HepG2 (cell line): Measurements from ENCODE around the gene CDR2L. TPM values are rescaled to one million over a fixed set of nuclear protein-coding genes. Genes with fewer than 3 reads are reported as not detected.
"Not testable (repeated sequence)": the region's sequence is repeated elsewhere in the genome, so short reads cannot be mapped to it uniquely, and the experiment has no call there.

Source experiments
- ATAC-seq: fragments of 200-7000 bp; cut with Tn5 transposase; 3 replicates; pipeline ENCODE4 v1.9.1; 2020; ENCODE audit warnings: mild to moderate bottlenecking, moderate library complexity
- BruUV-seq: library from RNA; stranded (reverse); fragments of 400-500 nt; replicated peaks from 2 replicates; lab custom pipeline; 2021; lab: Mats Ljungman, UMichigan
- CTCF ChIA-PET: fragments of 300-600 bp; formaldehyde crosslinking; extraction: SDS; loops from one replicate; lab custom pipeline; 2021; ENCODE audit warnings: low total read pairs, inconsistent platforms, low intra/inter-chr PET ratio; lab: Yijun Ruan, JAX
- POLR2A ChIA-PET: fragments of 350-600 bp; sonication (Branson Sonifier 250); formaldehyde crosslinking; loops from one replicate; lab custom pipeline; 2020; ENCODE audit warnings: antibody characterized with exemption, inconsistent platforms; lab: Yijun Ruan, JAX
- DNase-seq: peaks from one replicate; pipeline ENCODE4 v3.0.0-alpha.2; 2015; ENCODE audit warnings: low spot score
- FAIRE-seq: peaks from 3 replicates; lab custom pipeline; 2011; peaks lifted over from hg19 to GRCh38; lab: Jason Lieb, UNC
- H2AFZ ChIP-seq: one replicate; pipeline ENCODE4 v1.6.1; 2011; ENCODE audit warnings: low read length, inconsistent platforms
- H3K27ac ChIP-seq: fragments of 300-600 bp; 3 replicates; pipeline ENCODE4 v1.8.0; 2011; ENCODE audit warnings: mixed run types, mild to moderate bottlenecking, mixed read lengths, low read length, inconsistent platforms; ENCODE audit not compliant: insufficient read depth; ENCODE audit errors: extremely low read length
- H3K27me3 ChIP-seq, 2 experiments: fragments of 200-600 bp in 1 of 2; 2 replicates in 1 of 2; 3 replicates in 1 of 2; pipeline versions ENCODE4 v1.6.0 to v1.8.0; 2011; ENCODE audit warnings: low read length in 2 of 2, mild to moderate bottlenecking in 2 of 2, moderate library complexity in 2 of 2, inconsistent platforms in 1 of 2; ENCODE audit not compliant: insufficient read depth in 2 of 2, control insufficient read depth in 1 of 2
- H3K36me3 ChIP-seq, 2 experiments: fragments of 200-600 bp in 1 of 2; replicated peaks in 1 of 2; 2 replicates in 1 of 2; 3 replicates in 1 of 2; pipeline versions ENCODE4 v1.5.1 to v1.8.0; 2011; ENCODE audit warnings: low read length in 2 of 2, inconsistent platforms in 1 of 2; ENCODE audit not compliant: insufficient read depth in 2 of 2, control insufficient read depth in 1 of 2
- H3K4me1 ChIP-seq: 2 replicates; pipeline ENCODE4 v1.5.1; 2012; ENCODE audit warnings: low read length, inconsistent platforms; ENCODE audit not compliant: insufficient read depth
- H3K4me2 ChIP-seq: 2 replicates; pipeline ENCODE4 v1.6.0; 2011; ENCODE audit warnings: low read depth, low read length, inconsistent platforms
- H3K4me3 ChIP-seq, 3 experiments: fragments of 200-600 bp in 1 of 3; sonication (generic), shearing (Covaris generic) in 1 of 3; replicated peaks in 1 of 3; 2 replicates each; pipeline ENCODE4 v1.5.1; 2011 to 2016; ENCODE audit warnings: low read length in 3 of 3, inconsistent platforms in 2 of 3, low read depth in 2 of 3, mild to moderate bottlenecking in 2 of 3, control low read depth in 1 of 3, mixed read lengths in 1 of 3; ENCODE audit not compliant: insufficient read depth in 1 of 3
- H3K79me2 ChIP-seq: one replicate; pipeline ENCODE4 v1.6.1; 2011; ENCODE audit warnings: low read length, inconsistent platforms; ENCODE audit not compliant: insufficient read depth
- H3K9ac ChIP-seq: 2 replicates; pipeline ENCODE4 v1.6.0; 2011; ENCODE audit warnings: mild to moderate bottlenecking, low read depth, low read length, inconsistent platforms; ENCODE audit not compliant: insufficient read depth
- H3K9me3 ChIP-seq: 2 replicates; pipeline ENCODE4 v1.5.1; 2012; ENCODE audit warnings: mild to moderate bottlenecking, low read length
- H4K20me1 ChIP-seq: 2 replicates; pipeline ENCODE4 v1.6.0; 2011; ENCODE audit warnings: inconsistent platforms, mild to moderate bottlenecking, low read length, moderate library complexity; ENCODE audit not compliant: insufficient read depth
- HDAC1 ChIP-seq: sonication (generic); formaldehyde crosslinking; IDR thresholded peaks from 2 replicates; pipeline ENCODE4 v1.5.1; 2020; ENCODE audit warnings: mild to moderate bottlenecking, missing genetic modification reagents
- HMGA1 ChIP-seq: sonication (generic); formaldehyde crosslinking; conservative IDR thresholded peaks from 2 replicates; pipeline ENCODE4 v1.4.0; 2020; ENCODE audit warnings: missing genetic modification reagents
- MAF1 ChIP-seq: sonication (generic); formaldehyde crosslinking; IDR thresholded peaks from 2 replicates; pipeline ENCODE4 v1.5.0; 2020; ENCODE audit warnings: missing genetic modification reagents, borderline replicate concordance
- PPARG ChIP-seq: conservative IDR thresholded peaks from 2 replicates; pipeline ENCODE4 v1.6.1; 2016; ENCODE audit warnings: missing biosample characterization, missing genetic modification reagents
- RFX5 ChIP-seq: IDR thresholded peaks from 2 replicates; pipeline ENCODE4 v1.6.1; 2011; ENCODE audit warnings: low read depth, low read length, improper control_type of control experiment
- ZNF280B ChIP-seq: sonication (generic); formaldehyde crosslinking; IDR thresholded peaks from 2 replicates; pipeline ENCODE4 v1.5.0; 2020; ENCODE audit warnings: missing genetic modification reagents, mild to moderate bottlenecking, borderline replicate concordance
- ZSCAN9 ChIP-seq: IDR thresholded peaks from 2 replicates; pipeline ENCODE4 v1.6.1; 2016; ENCODE audit warnings: borderline replicate concordance
- WGBS: methylation state at CpG from one replicate; pipeline ENCODE4 v1.1.6; 2017; ENCODE audit warnings: low lambda C conversion rate; 5-methylcytosine and 5-hydroxymethylcytosine counted together
- in situ Hi-C: cut with HindIII; loops from 2 replicates; pipeline ENCODE4 v1.10.0; 2017; ENCODE audit warnings: low pct_unique_long_range_greater_than_20kb; ENCODE audit not compliant: extremely low pct_ligation_motif_present
- intact Hi-C: fragments of 100-400 bp; cut with micrococcal nuclease; formaldehyde crosslinking; loops from one replicate; pipeline ENCODE4 v1.10.0; 2022; ENCODE audit not compliant: unreplicated experiment
- polyA plus RNA-seq, 8 experiments: library from polyadenylated mRNA; depleted of rRNA in 3 of 8; stranded (reverse) in 7 of 8; unstranded in 1 of 8; fragments of >200 nt; fragmentation: Illumina TruSeq in 4 of 8; extraction: Trizol in 4 of 8; gene quantifications; 2 replicates each; pipeline versions ENCODE4 v1.2.1 to v1.2.3, GENCODE V29; 2011 to 2016; ENCODE audit warnings: low read depth in 4 of 8, missing spikeins in 1 of 8, mixed read lengths in 1 of 8; ENCODE audit not compliant: insufficient read depth in 1 of 8
- total RNA-seq, 5 experiments: library from RNA; depleted of rRNA; stranded (reverse); fragments of >200 nt; fragmentation: Illumina TruSeq; extraction: Trizol; gene quantifications; 2 replicates each; pipeline ENCODE4 v1.2.3, GENCODE V29; 2016; ENCODE audit warnings: low read depth in 1 of 5

Gene CDR2L
- total and polyA plus RNA-seq, 2 of the 13 experiments (the other 11 are each of a cell fraction or from before 2014, with no cell fraction given), result 1.9 to 2.1 TPM

- Histone ChIP-seq H3K79me2 (no peaks in the 10 kb centered on the region), H3K27ac (no peak overlapping the region)
- POLR2A ChIA-PET, result no interaction called here
- TF ChIP-seq ZSCAN9 (CRISPR knock-in tag) (no peak), RFX5 (no peak), HMGA1 (no peak), PPARG (CRISPR knock-in tag) (no peak), ZNF280B (CRISPR knock-in tag) (0 out of 2 replicates have a peak, but pooled peaks have one; percentile 42), HDAC1 (no peak)
- TF ChIP-seq, all 625 proteins: peak for 1
- WGBS, result 37% methylated on average over 4 of the region's 5 CpGs
- Histone ChIP-seq H3K9me3 (no peaks in the 10 kb centered on the region), H2AFZ (no peak overlapping the region), H3K27me3 (peaks cover 3 to 27% of the 10 kb centered on the region in 2 experiments; a peak in 4 of 5 replicates), H4K20me1 (no peaks in the 10 kb centered on the region), H3K36me3 (no peaks in the 10 kb centered on the region), H3K4me1 (peaks cover 37% of the 10 kb centered on the region), H3K4me3 (no peak overlapping the region), H3K4me2 (no peak overlapping the region), H3K9ac (no peak overlapping the region)
- no TSS peak for BruUV-seq
- FAIRE-seq, result no peak
- in situ Hi-C loops (loop anchor here (10.0 kb wide), 1 partner anchor 446 kb away; no protein-coding TSS in a partner anchor), intact Hi-C loops (no loop called here)
- no peak for ATAC-seq
- CTCF ChIA-PET, result interaction anchor here (1.6 kb wide), 1 partner anchor 10 kb away, joined by 3 read pairs; no protein-coding TSS in a partner anchor
- no peak for DNase-seq
Observed at GRCh38 chr17:74968361-74968780, 19.1 kb upstream of the CDR2L start.

- POLR2A ChIA-PET, result not testable (repeated sequence)
Observed at GRCh38 chr17:74969501-74969900, 17.9 kb upstream of the CDR2L start.

More at GRCh38 chr17:74969501-74969900, 17.9 kb upstream of the CDR2L start:
- H3K4me3 ChIP-seq, H3K9me3 ChIP-seq, DNase-seq, H3K27ac ChIP-seq, ATAC-seq, H2AFZ ChIP-seq, CTCF ChIA-PET, H4K20me1 ChIP-seq, intact Hi-C loops, FAIRE-seq, H3K36me3 ChIP-seq, H3K79me2 ChIP-seq, H3K4me2 ChIP-seq, BruUV-seq, H3K9ac ChIP-seq: not testable (repeated sequence)
- in situ Hi-C loops, result loop anchor here (10.0 kb wide), 1 partner anchor 445 kb away; no protein-coding TSS in a partner anchor
- peaks cover 42% of the 10 kb centered on the region for H3K4me1 ChIP-seq
- 67% methylated on average over 5 of the region's 5 CpGs for WGBS
- H3K27me3 ChIP-seq, result peaks cover 3 to 32% of the 10 kb centered on the region in 2 experiments; a peak in 4 of 5 replicates
- 0 out of 2 replicates have a peak, but pooled peaks have one; percentile 3 for TF ChIP-seq MAF1 (CRISPR knock-in tag)
- TF ChIP-seq, all 625 proteins: peak for 1; not testable (repeated sequence) for 624
